ENCODE data around the gene FEZF1.
"Not testable (repeated sequence)": the region's sequence is repeated elsewhere in the genome, so short reads cannot be mapped to it uniquely, and the experiment has no call there.

Gene FEZF1

GRCh38 chr7:122306320-122307227, 2.0 kb upstream of the FEZF1 start:
- no peak for DNase-seq

DNA sequence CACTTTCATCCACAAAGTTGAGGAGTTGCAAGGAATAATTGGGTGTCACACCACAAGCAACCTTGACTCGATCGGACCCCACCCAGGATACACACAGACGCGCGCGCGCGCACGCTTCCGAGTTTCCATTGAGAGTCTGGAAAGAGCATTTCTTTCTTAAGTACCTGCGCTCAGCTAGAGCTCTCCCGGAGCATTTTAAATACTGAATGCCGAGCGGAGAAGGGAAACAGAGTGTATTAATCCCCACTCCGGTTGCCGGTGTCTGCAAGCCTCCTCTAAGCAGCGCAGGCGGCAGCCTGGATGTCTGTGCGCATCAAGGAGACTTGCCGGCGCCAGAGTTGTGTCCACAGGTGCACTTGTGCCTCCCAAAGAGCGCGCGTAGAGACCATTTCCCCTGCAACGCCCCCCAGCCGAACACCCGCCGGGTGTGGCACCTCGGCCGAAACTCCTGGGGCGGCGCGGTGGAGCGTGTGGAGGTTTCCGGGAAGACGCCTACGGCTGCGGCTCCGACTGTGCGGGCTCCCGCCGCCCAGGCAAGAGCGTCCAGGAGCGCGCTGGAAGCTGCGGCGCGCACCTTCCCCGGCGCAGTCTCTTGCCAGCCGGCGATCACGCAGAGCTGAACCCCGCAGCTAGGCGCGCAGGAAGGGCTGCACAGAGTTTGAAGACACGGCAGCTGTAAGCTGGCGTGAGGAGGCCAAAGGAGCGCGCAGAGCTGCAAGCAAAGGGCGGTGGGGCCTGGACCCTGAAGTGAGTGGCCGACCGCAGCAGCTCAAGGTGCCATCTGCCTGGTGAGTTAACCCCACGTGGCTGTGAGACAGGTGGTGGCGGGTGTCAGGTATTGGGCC, 1.1 kb upstream of the FEZF1 start:
- no peak for DNase-seq

- no peak for DNase-seq
Measured at GRCh38 chr7:122304996-122305421, 459 bp upstream of the FEZF1 start.

GRCh38 chr7:122303531-122304318, 825 bp downstream of the FEZF1 start:
- no peak for DNase-seq

GRCh38 chr7:122302761-122303530, 1.6 kb downstream of the FEZF1 start:
- DNase-seq, result no peak

DNA sequence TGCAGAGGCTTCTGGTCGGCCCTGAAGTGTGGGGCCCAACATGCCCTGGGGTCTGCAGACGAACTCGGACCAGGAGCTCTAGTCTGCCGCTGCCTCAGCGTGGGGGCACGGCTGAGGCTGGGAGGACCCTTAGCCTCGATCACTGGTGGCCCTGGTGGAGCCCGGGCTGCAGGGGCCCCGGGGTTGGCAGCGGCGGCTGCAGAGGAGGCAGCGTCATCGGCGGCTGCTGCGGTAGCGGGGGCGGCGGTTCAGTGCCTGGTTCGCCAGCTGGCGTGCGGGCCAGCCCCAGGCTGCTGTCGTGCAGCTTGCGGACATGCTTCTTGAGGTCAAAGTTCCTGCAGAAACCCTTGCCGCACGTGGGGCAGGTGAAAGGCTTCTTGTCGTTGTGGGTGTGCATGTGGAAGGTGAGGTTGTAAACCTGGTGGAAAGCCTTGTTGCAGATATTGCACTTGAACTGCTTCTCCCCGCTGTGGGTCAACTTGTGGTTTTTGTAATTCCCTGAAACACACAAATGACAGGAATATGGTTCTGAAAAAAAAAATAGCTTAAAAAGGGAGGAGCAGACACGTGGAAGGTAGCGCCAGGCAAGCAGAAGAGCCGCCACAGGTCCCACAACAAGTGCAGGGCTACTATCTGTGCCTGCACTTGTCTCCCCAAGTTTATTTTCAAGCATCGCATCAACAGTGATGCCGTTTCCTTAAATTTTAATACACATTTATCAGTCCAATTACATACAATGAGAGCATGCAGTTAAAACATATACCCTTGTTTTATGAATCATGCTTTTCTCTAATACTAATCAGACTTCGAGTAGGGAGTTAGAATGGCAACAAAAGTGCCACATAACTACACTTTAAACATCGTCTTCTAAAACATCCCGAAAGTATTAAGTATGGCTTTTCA, 2.4 kb downstream of the FEZF1 start:
- no peak for DNase-seq

DNA sequence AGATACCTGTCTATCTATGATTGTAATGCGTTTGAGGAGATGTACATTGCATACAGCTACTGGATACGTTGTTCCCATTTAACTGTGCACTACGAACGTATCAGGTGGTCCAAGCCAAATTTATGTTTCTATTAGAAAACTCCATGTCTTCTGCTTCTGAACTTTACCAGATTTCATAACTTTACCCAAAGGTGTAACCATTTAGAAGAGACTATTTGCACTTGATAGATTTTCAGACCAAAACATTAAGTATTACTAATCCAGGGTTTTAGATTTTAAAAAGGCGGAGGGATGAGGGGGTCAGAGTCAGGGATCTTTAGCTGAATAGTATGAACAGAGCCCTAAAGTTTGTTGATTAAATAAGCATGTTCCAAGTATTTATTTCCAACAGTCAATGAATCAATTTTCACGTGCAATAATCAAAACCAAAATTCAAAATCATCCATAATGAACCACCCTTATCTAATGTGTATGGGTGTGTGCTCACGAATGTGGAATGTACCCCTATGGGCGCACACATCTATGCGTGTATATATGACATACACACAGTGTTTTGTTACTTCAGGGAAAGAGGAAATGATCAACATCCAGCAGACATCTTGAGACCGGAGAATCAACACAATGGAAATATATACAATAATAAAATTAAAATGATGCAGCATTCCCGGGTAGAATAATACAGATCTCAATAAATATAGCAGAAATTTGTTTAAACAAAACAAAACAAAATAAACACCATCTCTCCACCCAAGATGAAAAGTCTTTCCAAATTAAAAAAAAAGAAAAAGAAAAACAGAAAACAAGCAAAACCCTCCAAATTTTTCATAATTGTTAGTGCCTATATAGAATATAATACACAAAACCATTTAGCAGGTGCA, 3.4 kb downstream of the FEZF1 start:
- DNase-seq, result no peak

- DNase-seq, result no peak
Measured at GRCh38 chr7:122300211-122300932, 4.2 kb downstream of the FEZF1 start.

DNA sequence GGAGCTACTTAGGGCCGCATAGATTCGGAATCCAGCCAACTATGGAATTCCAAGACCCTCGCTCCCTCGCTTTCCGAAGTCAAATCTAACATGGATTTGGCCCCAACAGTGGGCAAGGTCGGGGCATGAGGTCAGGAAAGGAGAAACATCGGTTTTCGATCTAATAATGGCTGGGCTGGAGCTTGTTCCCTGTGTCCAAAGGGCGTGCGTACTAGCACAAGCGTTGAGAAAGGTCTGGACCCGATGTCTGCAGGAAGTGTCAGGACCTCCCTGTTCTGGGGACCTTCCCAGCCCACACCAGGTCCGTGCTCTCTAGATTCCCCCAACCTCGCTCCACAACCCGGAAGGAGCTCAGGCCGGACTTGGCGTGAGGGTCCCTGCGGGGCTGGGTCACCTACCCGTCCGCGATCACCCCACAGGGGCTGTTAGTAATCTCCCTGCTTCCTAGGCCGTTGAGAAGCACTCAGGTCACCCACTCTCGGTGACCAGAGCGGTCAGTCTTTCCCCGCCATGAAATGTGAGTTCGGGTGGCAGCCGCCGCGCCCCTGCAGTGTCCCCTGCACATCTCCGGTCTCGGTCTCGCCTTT, 4.8 kb downstream of the FEZF1 start:
- no peak for DNase-seq

- no peak for DNase-seq
Measured at GRCh38 chr7:122298618-122299017, 5.9 kb downstream of the FEZF1 start.

- no peak for DNase-seq
Measured at GRCh38 chr7:122298131-122298530, 6.4 kb downstream of the FEZF1 start.

DNA sequence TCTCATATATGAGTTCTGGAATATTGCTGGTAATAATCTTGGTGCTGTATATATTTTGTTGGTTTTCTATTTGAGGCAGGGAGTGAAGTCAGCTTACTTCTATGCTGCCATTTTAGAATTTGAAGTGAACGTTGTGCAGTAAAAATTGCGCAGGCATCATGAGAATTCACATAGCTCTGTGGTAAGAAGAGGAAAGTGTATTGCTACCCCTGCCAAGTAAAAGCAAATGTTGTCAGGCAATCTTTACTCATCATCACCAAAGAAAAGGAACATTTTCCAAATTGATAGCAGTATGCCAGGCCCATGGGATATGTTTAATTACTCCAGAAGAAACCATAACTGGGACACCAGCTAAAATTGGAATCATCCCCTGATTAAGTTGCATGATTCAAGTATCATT, 13.4 kb downstream of the FEZF1 start:
- no peak for DNase-seq

DNA sequence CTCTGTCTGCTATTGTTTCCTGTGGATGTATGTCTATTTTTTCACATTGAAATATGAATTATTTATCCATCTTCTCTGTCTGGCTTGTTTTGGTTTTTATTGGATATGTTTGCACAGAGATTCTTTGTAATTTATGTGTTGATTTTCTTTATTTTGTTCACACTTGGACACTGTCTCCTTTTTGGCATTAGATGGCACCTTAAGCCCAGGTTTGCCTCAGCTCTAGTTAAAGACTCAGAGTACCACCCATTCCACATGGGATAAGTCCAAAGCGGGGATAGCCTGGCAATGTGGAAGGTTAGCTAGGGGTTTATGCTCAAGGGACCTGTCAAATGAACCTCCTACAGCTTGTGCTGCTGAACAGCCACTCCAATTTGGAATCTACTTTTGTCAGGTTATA, 14.1 kb downstream of the FEZF1 start:
- DNase-seq, result no peak

- no peak for DNase-seq
Measured at GRCh38 chr7:122289426-122289825, 15.1 kb downstream of the FEZF1 start.

DNA sequence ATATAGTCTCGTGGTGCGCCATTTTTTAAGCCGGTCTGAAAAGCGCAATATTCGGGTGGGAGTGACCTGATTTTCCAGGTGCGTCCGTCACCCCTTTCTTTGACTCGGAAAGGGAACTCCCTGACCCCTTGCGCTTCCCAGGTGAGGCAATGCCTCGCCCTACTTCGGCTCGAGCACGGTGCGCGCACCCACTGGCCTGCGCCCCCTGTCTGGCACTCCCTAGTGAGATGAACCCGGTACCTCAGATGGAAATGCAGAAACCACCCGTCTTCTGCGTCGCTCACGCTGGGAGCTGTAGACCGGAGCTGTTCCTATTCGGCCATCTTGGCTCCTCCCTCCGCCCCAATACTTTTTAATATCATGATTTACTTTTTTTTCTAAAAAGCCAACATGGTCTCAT, 19.9 kb downstream of the FEZF1 start:
- DNase-seq, result not testable (repeated sequence)

DNA sequence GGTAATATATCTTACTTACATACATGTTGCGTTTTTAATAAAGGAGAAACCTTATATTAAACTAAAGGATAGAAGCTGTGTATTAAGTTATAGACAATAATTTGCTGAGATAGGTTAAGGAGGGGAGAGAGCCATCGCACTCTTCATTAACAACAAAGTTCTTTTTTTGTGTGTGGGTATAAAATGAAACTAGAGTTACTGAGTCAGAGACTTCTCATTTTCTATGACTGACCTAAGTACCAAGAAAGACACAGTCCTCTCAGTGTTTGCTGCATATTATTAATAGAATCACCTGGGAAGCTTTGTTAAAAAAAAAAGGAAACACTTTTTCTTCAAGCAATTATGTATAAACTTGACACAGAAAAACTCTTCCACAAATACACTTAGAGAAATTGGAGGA, 31.4 kb downstream of the FEZF1 start:
- no peak for DNase-seq

GRCh38 chr7:122269241-122269640, 35.3 kb downstream of the FEZF1 start:
- DNase-seq, result no peak

DNA sequence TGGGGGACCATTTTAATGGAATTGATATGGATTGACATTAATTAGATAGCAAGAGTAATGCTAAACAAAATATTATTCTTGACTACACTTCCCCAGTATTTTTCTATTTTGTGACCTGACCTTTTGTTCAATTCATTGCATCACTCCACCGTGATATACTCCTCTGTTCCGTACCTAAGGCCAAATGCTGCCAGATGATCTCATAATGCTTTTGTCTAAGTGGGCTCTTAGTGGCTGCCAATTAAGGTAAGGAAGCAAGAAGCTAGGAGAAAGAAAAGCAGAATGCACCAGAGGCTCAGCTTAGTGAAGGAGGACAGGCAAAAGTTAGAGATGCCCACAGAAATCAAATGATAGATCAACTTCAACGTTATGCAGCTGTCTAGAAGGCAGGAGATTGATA, 36.4 kb downstream of the FEZF1 start:
- no peak for DNase-seq

DNA sequence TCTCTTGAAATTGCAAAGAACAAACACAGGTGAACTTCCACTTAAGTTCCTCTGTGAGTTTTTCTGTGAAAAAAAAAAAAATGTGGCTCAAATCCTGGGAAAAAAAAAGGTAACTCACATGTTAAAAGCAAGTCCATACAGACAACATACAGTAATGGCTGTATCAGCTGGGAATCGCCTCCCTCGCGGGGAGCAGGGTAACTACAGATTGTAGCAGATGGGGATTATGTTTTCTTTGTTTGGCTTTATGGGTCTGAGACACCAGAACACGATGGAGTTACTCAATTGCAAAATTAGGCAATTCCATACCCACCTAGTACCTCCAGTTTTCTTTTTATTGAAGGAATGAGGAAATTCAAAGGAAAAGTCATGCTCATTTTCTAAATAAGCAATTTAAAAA, 42.3 kb downstream of the FEZF1 start:
- DNase-seq, result no peak
